Glutamatergic neuron (in vitro differentiated cells): ENCODE data around the gene EML5. TPM values are rescaled to one million over a fixed set of nuclear protein-coding genes. Genes with fewer than 3 reads are reported as not detected.
"Not testable (repeated sequence)": the region's sequence is repeated elsewhere in the genome, so short reads cannot be mapped to it uniquely, and the experiment has no call there.

Source experiments
- DNase-seq: peaks from one replicate; pipeline ENCODE4 v3.0.0; 2022
- H3K27ac Mint-ChIP-seq: one replicate; pipeline ENCODE4 v1.8.0; 2020; ENCODE audit warnings: mild to moderate bottlenecking, mixed read lengths, inconsistent platforms; ENCODE audit not compliant: unreplicated experiment
- H3K27me3 Mint-ChIP-seq: one replicate; pipeline ENCODE4 v1.8.0; 2020; ENCODE audit warnings: mild to moderate bottlenecking, moderate library complexity, mixed read lengths, inconsistent platforms; ENCODE audit not compliant: unreplicated experiment
- H3K36me3 Mint-ChIP-seq: one replicate; pipeline ENCODE4 v1.8.0; 2020; ENCODE audit warnings: mild to moderate bottlenecking, mixed read lengths, inconsistent platforms; ENCODE audit not compliant: unreplicated experiment
- H3K4me1 Mint-ChIP-seq: one replicate; pipeline ENCODE4 v1.8.0; 2020; ENCODE audit warnings: mild to moderate bottlenecking, low read depth, mixed read lengths, inconsistent platforms; ENCODE audit not compliant: unreplicated experiment
- H3K4me3 Mint-ChIP-seq: one replicate; pipeline ENCODE4 v1.8.0; 2020; ENCODE audit warnings: mild to moderate bottlenecking, mixed read lengths, inconsistent platforms; ENCODE audit not compliant: unreplicated experiment
- H3K9me3 Mint-ChIP-seq: one replicate; pipeline ENCODE4 v1.8.0; 2020; ENCODE audit warnings: mild to moderate bottlenecking, moderate library complexity, mixed read lengths, inconsistent platforms; ENCODE audit not compliant: unreplicated experiment
- total RNA-seq: library from RNA; stranded (reverse); fragmentation: NEBNext Ultra II Directional; extraction: Animal tissue kit (Norgen Biotek cat#: 25700); gene quantifications from one replicate; pipeline ENCODE4 v1.2.1, GENCODE V29; 2021; ENCODE audit not compliant: unreplicated experiment
- TF ChIP-seq, protein P1 (sequence below): fragments of 200-600 bp; sonication (generic); IDR thresholded peaks from one replicate; pipeline ENCODE4 v1.5.0; 2021; ENCODE audit not compliant: partially characterized antibody, unreplicated experiment

The EML5 gene
- total RNA-seq, 1 donor from 2014 or later: 2.1 TPM

DNA sequence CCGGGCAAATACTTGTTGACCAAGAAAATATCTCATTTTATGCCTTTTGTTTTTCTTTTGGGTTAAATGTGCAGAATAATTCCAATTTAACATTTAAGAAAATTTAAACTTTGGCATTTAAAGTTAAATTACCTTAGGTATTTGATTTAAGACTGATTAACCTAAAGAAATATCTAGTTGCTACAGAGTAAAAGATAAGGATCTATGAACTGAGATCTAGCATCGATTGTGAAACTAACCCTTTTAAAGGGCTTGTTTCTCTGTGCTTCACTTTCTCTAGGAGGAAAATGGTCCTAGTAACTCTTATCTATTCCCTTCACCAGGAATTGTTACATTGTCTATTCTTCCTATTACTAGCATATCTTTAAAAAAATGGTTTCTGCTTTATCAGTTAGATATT, 29.1 kb upstream of the EML5 start:
- TF ChIP-seq, protein P1, sequence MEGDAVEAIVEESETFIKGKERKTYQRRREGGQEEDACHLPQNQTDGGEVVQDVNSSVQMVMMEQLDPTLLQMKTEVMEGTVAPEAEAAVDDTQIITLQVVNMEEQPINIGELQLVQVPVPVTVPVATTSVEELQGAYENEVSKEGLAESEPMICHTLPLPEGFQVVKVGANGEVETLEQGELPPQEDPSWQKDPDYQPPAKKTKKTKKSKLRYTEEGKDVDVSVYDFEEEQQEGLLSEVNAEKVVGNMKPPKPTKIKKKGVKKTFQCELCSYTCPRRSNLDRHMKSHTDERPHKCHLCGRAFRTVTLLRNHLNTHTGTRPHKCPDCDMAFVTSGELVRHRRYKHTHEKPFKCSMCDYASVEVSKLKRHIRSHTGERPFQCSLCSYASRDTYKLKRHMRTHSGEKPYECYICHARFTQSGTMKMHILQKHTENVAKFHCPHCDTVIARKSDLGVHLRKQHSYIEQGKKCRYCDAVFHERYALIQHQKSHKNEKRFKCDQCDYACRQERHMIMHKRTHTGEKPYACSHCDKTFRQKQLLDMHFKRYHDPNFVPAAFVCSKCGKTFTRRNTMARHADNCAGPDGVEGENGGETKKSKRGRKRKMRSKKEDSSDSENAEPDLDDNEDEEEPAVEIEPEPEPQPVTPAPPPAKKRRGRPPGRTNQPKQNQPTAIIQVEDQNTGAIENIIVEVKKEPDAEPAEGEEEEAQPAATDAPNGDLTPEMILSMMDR: no peak
- Mint-ChIP-seq H3K27ac (no peak overlapping the region), H3K4me3 (no peak overlapping the region), H3K4me1 (peaks cover 9% of the 10 kb centered on the region), H3K27me3 (peaks cover 3% of the 10 kb centered on the region), H3K9me3 (peaks cover 3% of the 10 kb centered on the region), H3K36me3 (no peaks in the 10 kb centered on the region)
- no peak for DNase-seq

DNA sequence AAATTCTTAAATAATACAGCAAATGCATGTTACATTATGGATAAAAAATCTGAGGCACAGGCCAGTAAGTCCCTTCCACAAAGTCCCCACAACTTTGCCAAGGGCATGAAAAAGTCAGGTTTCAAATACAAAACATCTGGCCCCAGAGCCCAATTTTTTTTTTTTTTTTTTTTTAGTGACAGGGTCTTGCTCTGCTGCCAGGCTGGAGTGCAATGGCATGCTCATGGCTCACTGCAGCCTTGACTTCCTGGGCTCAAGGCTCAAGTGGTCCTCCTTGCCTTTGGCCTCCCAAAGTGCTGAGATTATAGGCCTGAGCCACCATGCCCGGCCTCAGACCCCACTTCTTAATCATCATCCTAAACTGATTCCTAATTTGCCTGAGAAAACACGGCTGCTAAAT, 28.6 kb upstream of the EML5 start:
- no peaks in the 10 kb centered on the region for H3K36me3 Mint-ChIP-seq
- H3K4me3 Mint-ChIP-seq: no peak overlapping the region
- TF ChIP-seq, protein P1: no peak
- no peak overlapping the region for H3K27ac Mint-ChIP-seq
- H3K4me1 Mint-ChIP-seq: peaks cover 9% of the 10 kb centered on the region
- H3K9me3 Mint-ChIP-seq: peaks cover 3% of the 10 kb centered on the region
- H3K27me3 Mint-ChIP-seq: peaks cover 3% of the 10 kb centered on the region
- no peak for DNase-seq

DNA sequence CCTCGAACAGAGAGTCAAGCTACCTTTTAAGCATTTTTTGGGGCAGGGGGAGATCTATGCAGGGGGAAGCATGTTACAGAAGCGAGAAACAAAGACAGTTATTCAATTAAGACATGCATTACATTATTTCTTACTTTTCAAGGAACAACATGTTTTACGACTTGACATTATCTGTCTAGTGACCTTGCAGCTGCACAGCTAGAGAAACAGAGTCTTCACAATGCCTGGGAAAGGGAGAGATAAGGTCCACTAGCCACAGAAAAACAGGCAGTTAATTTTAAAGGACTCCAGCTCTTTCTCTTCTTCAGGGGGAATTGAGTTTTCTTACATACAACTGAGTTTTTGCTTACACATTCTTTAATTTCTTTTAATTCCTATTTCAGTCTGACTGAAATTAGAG, 26.9 kb upstream of the EML5 start:
- DNase-seq, H3K27me3 Mint-ChIP-seq, H3K36me3 Mint-ChIP-seq, H3K4me3 Mint-ChIP-seq, H3K27ac Mint-ChIP-seq, H3K9me3 Mint-ChIP-seq, H3K4me1 Mint-ChIP-seq: not testable (repeated sequence)

DNA sequence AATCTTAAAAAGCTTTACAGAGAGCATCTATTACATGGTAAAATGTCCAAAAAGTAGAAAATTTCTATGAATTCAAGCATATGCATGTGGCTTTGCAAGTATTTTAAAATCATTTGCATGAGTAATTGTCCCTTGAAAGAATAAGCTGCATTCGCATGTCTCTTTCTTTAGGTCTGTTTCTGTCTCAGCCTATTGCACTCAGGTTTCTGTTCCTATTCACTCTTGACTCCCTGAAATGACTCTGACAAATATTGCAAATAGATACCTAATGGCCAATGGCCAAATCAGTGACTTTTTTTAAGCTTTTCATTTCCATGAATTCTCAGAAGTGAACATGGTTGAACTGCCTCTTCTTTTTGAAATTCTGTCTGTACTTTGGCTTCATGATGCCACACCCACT, 25.3 kb upstream of the EML5 start:
- Mint-ChIP-seq H3K27me3 (no peaks in the 10 kb centered on the region), H3K27ac (no peak overlapping the region), H3K9me3 (no peaks in the 10 kb centered on the region), H3K4me3 (no peak overlapping the region), H3K36me3 (no peaks in the 10 kb centered on the region), H3K4me1 (no peaks in the 10 kb centered on the region)
- DNase-seq: no peak
- TF ChIP-seq, protein P1: no peak

DNA sequence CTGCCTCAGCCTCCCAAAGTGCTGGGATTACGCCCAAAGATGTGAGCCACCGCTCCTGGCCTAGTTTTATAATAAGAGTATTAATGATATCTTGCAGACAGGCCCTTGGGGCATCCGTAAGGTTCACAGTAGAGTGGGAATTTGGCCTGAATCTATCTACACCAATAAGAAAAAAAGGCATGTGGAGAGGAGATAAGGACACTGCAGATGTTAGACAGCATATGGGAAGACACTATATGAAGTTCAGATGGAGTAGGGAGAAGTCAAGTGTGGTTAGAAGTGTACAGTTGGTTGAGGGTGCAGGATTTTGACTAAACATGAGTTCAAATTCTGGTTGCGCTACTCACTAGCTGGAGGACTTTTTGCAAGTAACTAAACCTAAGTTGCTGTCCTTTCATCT, 23.2 kb upstream of the EML5 start:
- Mint-ChIP-seq H3K27me3 (no peaks in the 10 kb centered on the region), H3K4me3 (no peak overlapping the region), H3K4me1 (no peaks in the 10 kb centered on the region), H3K36me3 (no peaks in the 10 kb centered on the region), H3K27ac (no peak overlapping the region), H3K9me3 (no peaks in the 10 kb centered on the region)
- TF ChIP-seq, protein P1: no peak
- no peak for DNase-seq

DNA sequence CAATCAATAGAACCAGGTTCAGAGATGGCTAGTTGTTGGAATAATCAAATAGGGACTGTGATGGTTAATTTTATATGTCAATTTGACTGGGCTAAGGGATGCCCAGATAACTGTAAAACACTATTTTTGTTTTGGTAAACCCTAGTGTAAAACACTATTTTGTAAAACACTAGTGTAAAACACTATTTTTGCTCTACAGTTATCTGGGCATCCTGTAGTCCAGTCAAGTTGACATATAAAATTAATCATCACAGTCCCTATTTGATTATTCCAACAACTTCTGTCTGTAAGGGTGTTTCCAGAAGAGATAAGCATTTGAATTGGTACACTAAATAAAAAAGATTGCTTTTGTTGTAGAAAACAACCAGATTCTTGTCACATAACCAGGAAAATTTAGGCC, 15.6 kb upstream of the EML5 start:
- no peak overlapping the region for H3K27ac Mint-ChIP-seq
- H3K4me3 Mint-ChIP-seq: no peak overlapping the region
- no peaks in the 10 kb centered on the region for H3K9me3 Mint-ChIP-seq
- no peaks in the 10 kb centered on the region for H3K4me1 Mint-ChIP-seq
- TF ChIP-seq, protein P1: no peak
- H3K36me3 Mint-ChIP-seq: no peaks in the 10 kb centered on the region
- peaks cover 1% of the 10 kb centered on the region for H3K27me3 Mint-ChIP-seq
- no peak for DNase-seq
